Loucy (cell line): ENCODE data around the gene OVAAL.

ENCODE experiments used
- CTCF ChIP-seq: fragments of 200-600 bp; sonication (generic); conservative IDR thresholded peaks from 2 replicates; pipeline ENCODE4 v1.5.1; 2014; ENCODE audit warnings: mild to moderate bottlenecking, antibody characterized with exemption, low read length
- EZH2phosphoT487 ChIP-seq: fragments of 200-600 bp; IDR thresholded peaks from 2 replicates; pipeline ENCODE4 v1.6.1; 2018; ENCODE audit warnings: antibody characterized with exemption, mild to moderate bottlenecking, moderate library complexity, borderline replicate concordance

GRCh38 chr1:180581635-180582039 is 22.9 kb downstream of the OVAAL start:
- TF ChIP-seq CTCF, result no peak
- no peak for TF ChIP-seq EZH2phosphoT487
